ENCODE data around the gene SEPTIN3.

GRCh38 chr22:41983513-41984405, 14.5 kb downstream of the SEPTIN3 start:
- TF ChIP-seq CTBP1 (IDR thresholded peaks at IDR 0.05; ENCODE audit: borderline replicate concordance) (no peak), ARNT (IDR thresholded peaks at IDR 0.05) (no peak), BHLHE40 (IDR thresholded peaks at IDR 0.05; ENCODE audit: borderline replicate concordance) (no peak), SP1 (IDR thresholded peaks at IDR 0.05) (no peak), TARDBP (IDR thresholded peaks at IDR 0.05) (no peak), ELF4 (IDR thresholded peaks at IDR 0.05) (no peak), FOXM1 (IDR thresholded peaks at IDR 0.05; ENCODE audit: borderline replicate concordance) (no peak), HDGF (IDR thresholded peaks at IDR 0.05; ENCODE audit: borderline replicate concordance) (no peak), SUZ12 (IDR thresholded peaks at IDR 0.05) (no peak), ZNF384 (IDR thresholded peaks at IDR 0.05) (no peak), FOXK2 (IDR thresholded peaks at IDR 0.05) (no peak), NFRKB (IDR thresholded peaks at IDR 0.05) (no peak), FOXA1 (IDR thresholded peaks at IDR 0.05) (no peak)
